Renal pelvis (tissue), 4 donors: ENCODE results near the gene RPP25L. TPM values are rescaled to one million over a fixed set of nuclear protein-coding genes. Genes with fewer than 3 reads are reported as not detected.
"Not testable (repeated sequence)": the region's sequence is repeated elsewhere in the genome, so short reads cannot be mapped to it uniquely, and the experiment has no call there.

Experiments
- DNase-seq: peaks from one replicate; pipeline ENCODE4 v3.0.0-alpha.2; 2013
- polyA plus RNA-seq, 3 donors: library from polyadenylated mRNA; unstranded; fragments of 120-200 nt; gene quantifications; one replicate each; pipeline ENCODE4 v1.2.1, GENCODE V29; 2013; ENCODE audit not compliant: insufficient read length in 3 of 3

RPP25L gene
- polyA plus RNA-seq, 3 donors = 31.1 to 35.4 (median 35.0) TPM

DNA sequence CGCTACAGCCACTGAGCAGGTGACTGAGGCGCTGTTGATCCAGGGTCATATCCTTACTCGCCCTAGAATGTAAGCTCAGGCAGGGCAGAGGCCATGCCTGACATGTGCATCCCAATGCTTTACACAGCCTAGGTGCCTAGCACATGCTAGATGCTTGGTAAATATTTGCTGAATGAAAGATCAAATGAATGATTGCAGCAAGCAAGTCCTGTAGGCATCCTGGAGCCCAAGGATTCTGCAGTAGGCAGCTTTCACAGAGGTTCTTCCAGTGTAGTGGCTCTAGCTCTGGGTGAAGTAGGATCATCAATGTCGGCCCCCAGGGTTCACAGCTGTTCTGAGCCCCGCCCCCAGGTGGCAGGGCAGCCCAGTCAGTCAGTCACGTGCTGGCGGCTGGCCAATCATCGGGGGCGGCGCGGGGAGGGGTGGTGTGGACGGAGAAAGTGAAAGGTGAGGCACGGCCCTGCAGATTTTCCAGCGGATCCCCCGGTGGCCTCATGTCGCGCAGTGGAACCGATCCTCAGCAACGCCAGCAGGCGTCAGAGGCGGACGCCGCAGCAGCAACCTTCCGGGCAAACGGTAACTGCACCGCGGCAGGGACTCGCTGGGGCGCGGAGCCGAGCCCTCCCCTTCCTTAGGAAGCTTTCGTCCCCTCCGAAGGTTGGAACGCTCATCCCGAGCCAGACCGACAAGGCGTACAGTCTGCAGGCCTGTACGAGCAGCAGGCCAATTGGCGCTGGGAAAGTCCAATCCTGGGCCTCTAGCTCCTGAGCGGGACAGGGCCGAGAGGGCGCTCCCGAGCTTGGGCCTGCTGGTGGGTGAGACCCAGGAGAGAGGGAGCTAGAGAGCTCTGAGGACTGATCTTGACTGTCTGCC lies 34.5 kb upstream of the RPP25L start, which contains the start of gene GALT:
Gene GALT, plus strand, starts transcription at position 465 of the 873 bp plus-strand sequence. Its CDS starts 30 bp downstream, at position 495.
- peak; percentile 92 for DNase-seq

GRCh38 chr9:34644766-34645314 lies 32.9 kb upstream of the RPP25L start:
- no peak for DNase-seq

GRCh38 chr9:34642679-34643078 lies 30.8 kb upstream of the RPP25L start:
- DNase-seq = no peak

GRCh38 chr9:34639322-34639721 lies 27.4 kb upstream of the RPP25L start:
- DNase-seq = not testable (repeated sequence)

DNA sequence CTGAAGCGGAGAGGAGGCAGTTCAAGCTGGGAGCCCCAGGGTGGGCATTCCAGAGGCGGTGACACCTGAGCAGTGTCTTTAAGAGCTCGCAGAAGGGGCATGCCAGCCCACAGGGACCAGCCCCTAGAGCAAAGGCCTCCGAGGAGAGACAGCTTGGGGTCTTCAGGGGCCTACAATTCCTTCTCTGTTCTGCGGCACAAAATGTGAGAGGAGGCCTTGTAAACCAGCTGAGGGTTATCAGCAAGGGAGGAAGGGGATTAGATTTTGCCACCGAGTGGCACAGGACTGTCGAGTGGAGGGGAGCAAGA lies 26.2 kb upstream of the RPP25L start:
- no peak for DNase-seq

- DNase-seq = peak; percentile 94
Measured at GRCh38 chr9:34637356-34638137, 25.6 kb upstream of the RPP25L start, which contains the start of gene SIGMAR1. SIGMAR1 (minus strand) TSS chr9:34637787; CDS start chr9:34637697, 90 bp downstream.

GRCh38 chr9:34636791-34637355 lies 25.0 kb upstream of the RPP25L start:
- DNase-seq = no peak

GRCh38 chr9:34635556-34635955 lies 23.7 kb upstream of the RPP25L start:
- no peak for DNase-seq

DNA sequence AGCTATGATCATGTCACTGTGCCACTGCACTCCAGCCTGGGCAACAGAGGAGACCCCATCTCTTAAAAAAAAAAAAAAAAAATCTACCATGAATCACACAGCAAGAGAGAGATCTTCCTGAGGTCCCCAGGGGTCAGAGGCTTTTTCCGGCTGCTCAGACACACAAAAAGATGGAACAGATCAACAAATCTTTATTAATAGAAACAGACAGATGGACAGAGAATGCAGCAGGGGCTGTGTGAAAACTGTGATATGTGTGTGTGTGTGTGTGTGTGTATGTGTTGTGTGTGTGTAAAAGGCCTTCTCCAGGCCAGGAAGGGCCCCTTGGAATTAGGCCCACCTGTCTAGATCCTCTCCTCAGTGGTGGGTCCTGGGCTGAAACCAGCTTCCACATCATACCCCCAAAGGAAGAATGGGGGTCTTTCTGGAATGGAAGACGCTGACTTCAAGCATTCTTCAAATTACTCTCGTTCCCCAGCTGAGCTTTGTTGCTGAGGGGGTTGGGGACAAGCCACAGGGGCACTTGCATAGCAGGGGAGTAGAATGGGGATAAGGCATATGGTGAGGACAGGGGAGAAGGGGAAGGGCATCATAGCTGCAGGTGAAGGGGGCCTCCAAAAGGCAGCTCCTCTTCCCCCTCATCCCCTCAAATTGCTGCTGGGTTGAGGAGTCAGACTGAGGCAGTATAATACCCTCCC lies 22.8 kb upstream of the RPP25L start:
- no peak for DNase-seq

DNA sequence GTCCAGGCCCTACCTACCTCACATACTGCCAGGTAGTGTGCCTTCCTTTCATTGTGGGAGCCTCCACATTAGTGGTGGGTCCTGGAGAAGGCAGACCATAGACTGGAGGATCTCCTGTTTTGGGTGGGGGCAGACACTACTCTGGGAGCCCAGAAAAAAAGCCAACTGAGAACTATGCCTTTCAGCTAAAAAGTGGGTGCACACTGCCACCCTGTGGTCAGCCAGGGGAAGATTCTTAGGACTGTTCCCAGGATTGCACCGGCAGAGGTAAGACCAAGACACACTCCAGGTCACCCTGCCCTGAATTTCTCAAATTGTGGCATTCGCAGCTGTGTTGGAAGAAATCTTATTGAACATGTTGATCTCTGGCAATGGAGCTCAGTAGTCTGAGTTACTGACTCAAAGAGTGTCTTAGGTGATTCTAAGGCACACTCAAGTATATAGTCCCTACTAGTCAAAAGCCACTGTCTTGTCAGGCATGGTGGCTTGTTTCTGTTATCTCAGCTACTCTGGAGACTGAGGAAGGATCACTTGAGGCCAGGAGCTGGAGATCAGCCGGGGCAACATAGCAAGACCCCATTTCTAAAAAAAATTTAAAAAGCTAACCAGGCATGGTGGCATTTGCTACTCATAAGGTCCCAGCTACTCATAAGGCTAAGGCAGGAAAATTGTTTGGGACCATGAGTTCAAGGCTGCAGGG lies 22.1 kb upstream of the RPP25L start:
- peak; percentile 54 for DNase-seq

DNA sequence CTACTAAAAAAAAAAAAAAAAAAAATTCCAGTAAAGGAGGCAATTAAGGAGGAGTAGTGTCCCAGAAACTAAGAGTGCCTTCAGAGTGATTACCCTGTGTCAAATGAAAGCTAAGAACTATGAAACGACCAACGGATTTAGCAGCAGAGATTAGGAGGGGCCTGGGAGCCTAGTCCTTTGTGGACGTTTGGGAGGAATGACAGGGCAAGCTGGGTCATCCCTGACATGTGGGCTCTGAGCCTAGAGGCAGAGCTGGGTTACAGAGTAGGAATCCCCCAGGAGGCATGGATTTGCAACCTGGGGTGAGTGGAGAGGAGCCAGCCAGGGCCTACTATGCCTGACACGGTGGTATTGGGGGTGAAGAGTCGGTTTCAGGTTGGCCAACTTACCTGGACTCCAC lies 21.3 kb upstream of the RPP25L start:
- DNase-seq = no peak

DNA sequence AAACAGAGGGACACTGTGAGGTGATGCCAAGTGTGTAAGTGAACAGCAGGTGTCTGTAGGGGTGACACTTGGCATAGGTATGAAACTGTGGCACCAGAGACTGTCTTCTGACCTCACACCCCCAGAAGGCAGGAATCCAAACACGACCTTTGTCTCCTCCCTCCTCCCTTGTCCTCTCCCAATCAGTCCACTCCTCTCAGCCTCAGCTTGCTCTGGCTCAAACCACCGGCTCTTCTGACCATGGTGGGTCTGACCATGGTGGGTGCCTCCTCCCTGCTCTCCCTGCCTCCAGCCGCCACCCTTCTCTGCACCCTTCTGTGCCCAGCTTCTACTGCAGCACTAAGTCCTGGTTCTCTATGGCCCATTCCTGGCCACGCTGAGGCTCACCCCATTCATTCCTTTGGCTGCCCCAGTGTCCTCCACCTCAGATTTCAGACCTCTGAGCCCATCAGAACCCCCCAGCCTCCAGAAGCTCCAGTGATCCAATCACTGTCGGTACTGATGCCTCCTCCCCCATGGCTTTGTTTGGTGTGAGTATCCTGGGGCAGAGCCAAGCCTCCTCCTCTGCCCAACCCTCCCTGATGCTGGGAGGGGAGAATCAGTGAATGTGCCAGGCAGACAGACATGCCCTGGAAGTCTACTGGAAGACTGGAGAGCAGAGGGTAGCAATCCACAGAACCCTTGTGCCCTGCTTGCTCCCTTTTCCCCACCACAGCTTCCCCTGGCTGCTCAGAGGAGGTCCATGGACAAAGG lies 18.7 kb upstream of the RPP25L start:
- DNase-seq = no peak

- DNase-seq = no peak
Measured at GRCh38 chr9:34629491-34629808, 17.6 kb upstream of the RPP25L start.

- no peak for DNase-seq
Measured at GRCh38 chr9:34628656-34629490, 17.0 kb upstream of the RPP25L start, which contains the start of gene ARID3C. ARID3C (minus strand) TSS chr9:34629066; CDS start chr9:34628014, 1,052 bp downstream.

DNA sequence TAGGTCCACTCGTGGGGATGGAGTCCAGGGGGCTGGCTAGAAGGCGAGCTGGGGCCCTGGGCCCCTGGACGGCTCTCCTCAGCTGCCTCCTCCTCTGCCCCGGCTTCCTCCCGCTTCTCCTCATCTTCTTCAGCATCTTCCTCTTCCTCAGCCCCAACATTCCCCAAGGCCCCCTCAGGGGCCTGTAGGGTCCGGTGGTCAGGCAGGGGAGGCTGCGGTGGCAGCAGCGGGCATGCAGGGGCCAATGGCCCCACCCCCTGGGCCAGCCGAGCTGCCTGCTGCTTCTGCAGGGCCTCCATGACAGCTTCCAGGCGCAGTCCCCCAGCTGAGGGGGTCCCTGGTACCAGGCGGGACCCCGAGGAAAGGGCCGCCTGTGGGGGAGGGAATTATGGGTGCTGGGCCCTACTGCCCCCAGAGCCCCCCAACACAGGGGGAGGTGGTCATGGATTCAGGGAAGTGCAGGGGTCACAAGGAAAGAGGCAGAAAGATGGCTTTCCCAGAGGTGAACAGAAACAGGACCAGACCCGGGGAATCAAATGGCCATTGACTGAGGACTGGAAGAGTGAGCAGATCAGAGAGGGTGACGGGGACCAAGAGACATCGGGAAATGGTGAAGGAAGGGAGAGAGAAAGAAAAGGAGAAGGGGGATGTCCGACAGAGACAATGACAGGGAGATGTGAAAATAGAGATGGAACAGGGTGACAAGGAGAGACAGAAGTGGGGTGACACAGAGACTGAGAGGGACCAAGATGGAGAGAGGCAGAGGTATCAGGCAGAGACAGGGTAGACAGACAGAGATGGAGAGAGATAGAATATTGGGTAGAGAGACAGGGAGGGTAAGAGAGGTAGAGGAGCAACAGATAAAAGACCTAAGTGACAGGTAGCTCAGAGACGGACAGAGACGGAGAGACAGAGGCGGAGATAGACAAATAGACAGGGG lies 16.1 kb upstream of the RPP25L start:
- DNase-seq = no peak

GRCh38 chr9:34625186-34625486 lies 13.2 kb upstream of the RPP25L start:
- no peak for DNase-seq

- DNase-seq = no peak
Measured at GRCh38 chr9:34624475-34625185, 12.7 kb upstream of the RPP25L start.
